HG02678 (cell line): ENCODE results near the gene ASRGL1.
"Not testable (repeated sequence)": the region's sequence is repeated elsewhere in the genome, so short reads cannot be mapped to it uniquely, and the experiment has no call there.

Source experiments
- ATAC-seq: cut with Tn5 transposase; IDR thresholded peaks from one replicate; pipeline ENCODE4 v1.9.1; 2021; ENCODE audit warnings: mild to moderate bottlenecking, moderate library complexity; ENCODE audit not compliant: unreplicated experiment

ASRGL1 gene

DNA sequence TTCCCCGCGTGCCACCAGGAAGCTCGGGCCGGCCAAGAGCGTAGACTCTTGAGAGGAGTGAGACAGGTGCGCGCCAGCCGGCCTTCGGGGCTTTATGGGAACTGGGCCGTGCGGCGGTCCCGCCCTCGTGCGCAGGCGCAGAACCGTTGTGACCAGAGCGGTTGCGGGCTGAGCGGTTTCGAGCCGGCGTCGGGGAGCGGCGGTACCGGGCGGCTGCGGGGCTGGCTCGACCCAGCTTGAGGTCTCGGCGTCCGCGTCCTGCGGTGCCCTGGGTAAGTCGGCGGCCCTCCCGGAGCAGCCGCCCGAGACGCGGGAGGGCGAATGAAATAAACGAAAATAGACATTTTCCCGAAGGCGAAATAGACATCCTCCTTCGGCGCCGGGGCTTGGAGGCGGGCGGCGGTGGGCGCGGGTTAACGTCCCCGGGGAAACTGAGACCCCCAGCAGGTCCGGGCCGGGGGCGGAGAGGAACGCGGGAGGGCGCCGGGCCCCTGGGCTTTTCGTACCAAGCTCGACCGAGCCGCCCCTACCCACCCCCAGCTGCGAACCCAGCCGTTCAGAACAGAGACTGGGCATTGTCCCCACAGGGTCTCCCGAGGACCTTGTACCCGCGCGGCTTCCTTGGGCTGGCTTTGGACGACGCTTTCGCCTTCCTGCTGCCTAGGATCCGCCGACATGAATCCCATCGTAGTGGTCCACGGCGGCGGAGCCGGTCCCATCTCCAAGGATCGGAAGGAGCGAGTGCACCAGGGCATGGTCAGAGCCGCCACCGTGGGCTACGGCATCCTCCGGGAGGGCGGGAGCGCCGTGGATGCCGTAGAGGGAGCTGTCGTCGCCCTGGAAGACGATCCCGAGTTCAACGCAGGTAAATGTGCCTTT, at the start of gene ASRGL1:
Gene ASRGL1 (plus strand): TSS at position 146 of the 879 bp plus-strand sequence. CDS start 530 bp downstream, at position 676.
- no peak for ATAC-seq

DNA sequence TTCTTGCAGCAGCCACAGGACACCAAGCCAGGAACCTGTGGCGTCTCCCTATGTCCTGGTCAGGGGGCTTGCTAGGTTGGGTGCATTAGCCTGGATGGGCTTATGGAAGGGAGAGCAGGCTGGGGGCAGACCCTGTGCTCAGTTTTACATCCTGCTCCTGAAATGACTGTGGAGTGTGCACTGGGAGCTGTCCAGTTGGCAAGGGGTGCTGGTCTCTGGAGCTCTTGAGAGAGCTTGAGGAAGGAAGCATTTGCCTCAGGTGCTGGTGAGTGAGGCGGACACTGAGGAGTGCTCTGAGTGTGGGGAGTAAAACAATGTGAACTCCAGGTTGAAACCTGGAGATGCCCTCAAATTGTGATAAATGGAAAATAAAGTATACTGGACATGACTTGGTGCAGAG, 41.7 kb upstream of the ASRGL1 start:
- ATAC-seq, result no peak

DNA sequence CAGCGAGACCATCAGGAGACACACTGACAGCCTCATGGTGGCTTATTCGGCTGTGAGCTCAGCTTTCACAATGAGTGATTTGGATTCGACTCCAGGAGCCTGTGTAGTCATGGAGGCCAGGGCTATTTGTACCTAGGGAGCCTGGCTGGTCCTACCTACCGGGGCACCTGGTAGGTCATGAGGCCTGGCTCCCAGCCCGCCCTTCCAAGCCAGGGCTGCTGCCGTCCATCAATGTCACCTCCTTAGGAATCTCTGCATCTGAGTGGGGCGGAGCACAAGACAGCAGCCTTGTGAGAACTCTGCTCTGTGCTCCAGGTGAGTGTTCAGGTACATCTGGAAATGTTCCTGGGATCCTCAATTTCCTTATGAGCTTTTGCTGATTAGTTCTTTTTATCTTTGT, 38.3 kb upstream of the ASRGL1 start, which contains the start of gene SCGB1D4:
Gene SCGB1D4 (minus strand): TSS at position 101 of the 400 bp plus-strand sequence. CDS start 65 bp downstream, at position 36.
- ATAC-seq, result no peak

DNA sequence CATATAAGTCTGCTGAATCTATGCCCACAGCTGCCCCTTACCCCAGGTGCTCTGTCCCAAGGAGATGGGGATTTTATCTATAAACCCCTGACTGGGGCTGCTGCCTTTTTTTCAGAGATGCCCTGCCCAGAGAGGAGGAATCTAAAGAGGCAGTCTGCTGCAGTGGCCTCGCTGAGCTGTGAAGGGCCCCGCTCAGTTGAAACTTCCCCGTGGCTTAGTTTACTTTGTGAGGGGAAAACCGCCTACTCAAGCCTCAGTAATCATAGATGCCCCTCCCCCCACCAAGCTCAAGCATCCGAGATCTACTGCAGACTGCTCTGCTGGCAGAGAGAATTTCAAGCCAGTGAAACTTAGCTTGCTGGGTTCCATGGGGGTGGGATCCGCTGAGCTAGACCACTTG, 31.0 kb upstream of the ASRGL1 start:
- ATAC-seq, result no peak

GRCh38 chr11:62307950-62308349, 29.3 kb upstream of the ASRGL1 start:
- ATAC-seq, result no peak

GRCh38 chr11:62309991-62310390, 27.3 kb upstream of the ASRGL1 start:
- no peak for ATAC-seq

- no peak for ATAC-seq
These were observed 21.8 kb upstream of the ASRGL1 start for GRCh38 chr11:62315431-62315830.

DNA sequence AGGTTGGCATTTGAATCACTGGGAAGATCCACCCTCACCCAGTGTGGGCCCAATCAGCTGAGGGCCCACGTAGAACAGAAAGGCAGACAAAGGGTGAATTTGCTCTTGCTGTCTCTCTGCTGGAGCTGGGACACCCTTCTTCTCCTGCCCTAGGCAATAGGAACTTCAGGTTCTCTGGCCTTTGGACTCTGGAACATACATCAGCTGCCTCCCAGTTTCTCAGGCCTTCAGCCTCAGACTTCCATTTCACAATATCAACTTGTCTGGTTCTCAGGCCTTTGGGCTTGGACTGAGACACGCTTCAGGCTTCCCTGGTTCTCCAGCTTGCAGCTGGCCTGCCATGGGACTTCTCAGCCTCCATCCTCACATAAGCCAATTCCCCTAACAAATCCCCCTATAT, 14.7 kb upstream of the ASRGL1 start:
- ATAC-seq, result no peak

DNA sequence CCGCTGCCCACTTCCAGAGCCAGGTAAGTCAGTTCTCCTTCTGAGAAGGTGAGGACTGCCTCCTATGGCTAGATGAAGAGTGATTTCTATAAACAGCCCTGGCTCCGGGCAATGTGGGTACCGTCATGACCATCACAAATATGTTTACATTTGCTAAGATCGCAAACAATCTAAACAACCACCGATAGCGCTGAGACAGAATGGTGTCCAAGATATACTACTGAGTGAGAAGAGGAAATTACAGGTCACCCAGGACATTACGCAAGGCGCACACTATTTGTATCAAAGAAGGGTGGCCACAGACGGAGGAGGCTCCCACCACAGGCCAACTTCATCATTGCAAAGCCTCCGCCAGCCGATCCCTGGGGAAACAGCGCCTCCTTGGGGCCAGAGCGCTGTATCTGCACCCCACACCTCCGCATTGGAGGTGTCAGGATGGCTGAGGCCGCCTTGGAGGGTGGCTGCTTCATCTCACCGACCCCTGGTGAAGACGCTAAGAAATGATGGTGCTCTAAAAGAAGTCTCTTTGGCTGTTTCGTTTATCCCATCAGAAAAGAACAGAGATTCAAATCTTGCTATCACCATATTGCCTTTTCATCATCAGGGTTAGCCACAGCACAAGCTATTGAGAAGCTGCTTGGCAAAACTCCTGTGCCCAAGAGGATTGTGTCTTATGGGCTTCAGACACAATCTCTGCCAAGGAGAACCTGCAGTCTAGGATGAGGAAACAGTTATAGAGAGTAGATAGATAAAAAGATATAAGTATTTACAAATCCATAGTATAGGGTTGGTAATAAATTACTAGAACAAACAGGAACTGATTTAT, 12.3 kb upstream of the ASRGL1 start:
- no peak for ATAC-seq

DNA sequence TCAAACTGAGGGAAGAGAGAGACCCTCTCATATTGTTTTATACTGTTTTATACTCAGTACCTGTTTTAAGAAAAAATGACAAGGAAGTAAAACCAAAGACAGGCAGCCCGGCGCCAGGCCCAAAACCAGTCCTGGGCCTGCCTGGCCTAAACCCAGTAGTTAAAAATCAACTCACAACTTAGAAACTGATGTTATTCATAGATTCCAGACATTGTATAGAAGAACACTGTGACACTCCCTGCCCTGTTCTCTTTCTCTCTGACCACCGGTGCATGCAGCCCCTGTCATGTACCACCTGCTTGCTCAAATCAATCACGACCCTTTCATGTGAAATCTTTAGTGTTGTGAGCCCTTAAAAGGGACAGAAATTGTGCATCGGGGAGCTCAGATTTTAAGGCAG, 11.5 kb upstream of the ASRGL1 start:
- ATAC-seq, result not testable (repeated sequence)

GRCh38 chr11:62326719-62327118, 10.5 kb upstream of the ASRGL1 start:
- ATAC-seq, result not testable (repeated sequence)

GRCh38 chr11:62327541-62327940, 9.7 kb upstream of the ASRGL1 start:
- ATAC-seq, result not testable (repeated sequence)

DNA sequence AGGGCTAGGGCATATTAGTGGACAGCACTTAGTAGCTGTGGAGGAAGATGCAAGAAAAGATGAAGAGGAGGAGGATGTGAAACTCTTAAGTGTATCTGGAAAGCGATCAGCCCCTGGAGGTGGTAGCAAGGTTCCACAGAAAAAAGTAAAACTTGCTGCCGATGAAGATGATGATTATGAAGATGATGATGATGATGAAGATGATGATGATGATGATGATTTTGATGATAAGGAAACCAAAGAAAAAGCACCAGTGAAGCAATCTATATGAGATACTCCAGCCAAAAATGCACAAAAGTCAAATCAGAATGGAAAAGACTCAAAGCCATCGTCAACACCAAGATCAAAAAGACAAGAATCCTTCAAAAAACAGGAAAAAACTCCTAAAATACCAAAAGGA, 6.0 kb upstream of the ASRGL1 start:
- ATAC-seq, result not testable (repeated sequence)

DNA sequence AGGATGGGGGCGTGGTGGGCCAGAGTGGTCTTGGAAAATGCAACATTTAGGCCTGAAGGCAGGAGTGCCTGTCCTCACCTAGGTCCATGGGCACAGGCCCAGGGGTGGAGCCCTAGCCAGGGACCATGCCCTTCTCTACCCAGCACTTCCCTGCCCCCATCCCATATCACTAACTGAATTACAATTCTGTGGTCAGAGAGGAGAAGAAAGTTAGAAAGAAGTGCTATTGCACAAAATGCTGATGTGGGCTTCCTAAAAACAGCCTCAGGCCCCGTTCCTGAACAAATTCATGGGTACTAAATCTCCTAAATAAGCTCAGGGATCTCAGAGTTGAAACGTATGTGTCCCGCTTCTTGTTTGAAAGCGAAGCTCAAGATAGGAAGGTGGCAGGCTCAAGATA, 3.5 kb upstream of the ASRGL1 start:
- no peak for ATAC-seq

DNA sequence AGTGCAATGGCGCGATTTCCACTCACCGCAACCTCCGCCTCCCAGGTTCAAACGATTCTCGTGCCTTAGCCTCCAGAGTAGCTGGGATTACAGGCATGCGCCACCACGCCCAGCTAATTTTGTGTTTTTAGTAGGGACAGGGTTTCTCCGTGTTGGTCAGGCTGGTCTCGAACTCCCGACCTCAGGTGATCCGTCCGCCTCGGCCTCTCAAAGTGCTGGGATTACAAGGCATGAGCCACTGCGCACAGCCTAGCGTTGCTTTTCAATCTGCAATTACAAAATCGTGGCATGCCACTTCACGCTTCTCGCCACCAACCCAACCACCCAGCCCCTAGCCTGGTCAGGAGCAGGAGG, 322 bp upstream of the ASRGL1 start:
- ATAC-seq, result not testable (repeated sequence)

DNA sequence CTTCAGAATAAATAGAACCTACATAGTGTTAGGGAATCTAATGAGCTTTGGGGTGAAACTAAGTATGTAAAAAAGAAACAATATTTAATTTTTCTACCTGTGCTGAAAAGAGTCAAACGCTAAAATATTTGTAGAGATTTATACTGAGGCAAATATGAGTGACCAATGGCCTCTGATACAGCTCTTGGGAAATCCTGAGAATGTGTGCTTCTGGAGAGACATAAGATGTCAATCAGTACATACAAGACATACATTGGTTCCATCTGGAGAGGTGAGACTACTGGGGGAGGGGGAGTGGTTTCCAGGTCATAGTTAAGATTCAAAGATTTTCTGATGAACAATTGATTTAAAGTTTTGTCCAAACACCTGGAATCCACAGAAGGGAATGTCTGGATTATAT, 970 bp downstream of the ASRGL1 start:
- no peak for ATAC-seq

DNA sequence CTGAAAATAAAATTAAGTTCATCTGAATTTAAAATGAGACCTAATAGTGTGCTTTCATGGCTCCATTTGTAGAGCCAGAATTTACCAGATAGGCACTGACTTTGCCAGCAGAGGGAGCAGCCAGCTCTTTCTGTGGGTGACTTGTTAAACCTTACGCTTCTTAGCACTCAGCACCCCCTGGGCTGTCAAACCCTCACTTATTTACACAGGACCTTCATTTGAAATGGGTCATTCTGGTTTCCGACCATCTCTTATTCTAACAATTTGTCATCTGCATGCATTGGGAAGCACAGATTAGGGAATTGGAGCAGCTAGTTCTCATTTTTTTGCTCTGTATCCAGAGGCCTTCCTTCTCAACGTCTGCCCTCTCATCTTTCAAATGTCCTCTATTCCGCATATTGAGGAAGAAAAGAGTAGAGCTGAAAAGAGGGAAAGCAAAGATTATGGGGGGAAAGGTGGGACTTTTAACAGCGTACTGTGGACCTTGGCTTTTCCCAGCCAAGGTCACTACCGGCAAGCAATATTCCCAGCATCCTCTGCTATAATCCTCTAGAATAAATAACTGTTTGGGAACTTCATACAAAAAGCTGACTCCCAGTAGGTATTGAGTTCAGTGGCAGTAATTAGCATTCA, 3.1 kb downstream of the ASRGL1 start:
- no peak for ATAC-seq

GRCh38 chr11:62341588-62341987, 4.3 kb downstream of the ASRGL1 start:
- ATAC-seq, result no peak

DNA sequence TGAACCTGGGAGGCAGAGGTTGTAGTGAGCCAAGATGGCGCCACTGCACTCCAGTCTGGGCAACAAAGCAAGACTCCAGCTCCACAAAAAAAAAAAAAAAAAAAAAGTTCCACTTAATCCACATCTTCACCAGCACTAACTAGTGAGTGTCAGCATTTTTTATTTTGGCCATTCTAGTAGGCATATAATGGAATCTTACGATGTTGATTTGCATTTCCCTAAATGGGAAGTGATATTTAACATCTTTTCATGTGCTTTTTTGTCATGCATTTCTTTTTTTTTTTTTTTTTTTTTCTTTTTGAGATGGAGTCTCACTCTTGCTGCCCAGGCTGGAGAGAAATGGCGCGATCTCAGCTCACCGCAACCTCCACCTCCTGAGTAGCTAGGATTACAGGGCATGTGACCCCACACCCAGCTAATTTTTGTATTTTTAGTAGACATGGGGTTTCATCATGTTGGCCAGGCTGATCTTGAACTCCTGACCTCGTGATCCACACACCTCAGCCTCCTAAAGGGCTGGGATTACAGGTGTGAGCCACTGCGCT, 6.5 kb downstream of the ASRGL1 start:
- ATAC-seq, result not testable (repeated sequence)

DNA sequence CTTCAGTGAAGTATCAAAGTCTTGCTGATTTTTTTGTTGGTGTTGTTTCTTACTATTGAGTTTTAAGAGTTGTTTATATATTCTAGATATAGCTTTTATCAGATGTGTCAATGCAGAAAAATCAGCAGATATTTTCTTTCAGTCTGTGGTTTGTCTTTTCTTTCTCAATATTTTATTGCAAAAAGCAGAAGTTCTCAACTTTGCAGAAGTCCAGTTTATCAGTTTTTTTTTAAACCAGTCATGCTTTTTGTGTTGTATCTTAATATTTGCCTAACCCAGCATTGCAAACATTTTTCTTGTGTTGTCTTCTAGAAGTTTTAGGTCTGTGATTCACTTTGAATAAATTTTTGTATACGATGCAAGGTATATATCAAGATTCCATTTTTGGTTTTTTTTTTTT, 7.0 kb downstream of the ASRGL1 start:
- ATAC-seq, result no peak

DNA sequence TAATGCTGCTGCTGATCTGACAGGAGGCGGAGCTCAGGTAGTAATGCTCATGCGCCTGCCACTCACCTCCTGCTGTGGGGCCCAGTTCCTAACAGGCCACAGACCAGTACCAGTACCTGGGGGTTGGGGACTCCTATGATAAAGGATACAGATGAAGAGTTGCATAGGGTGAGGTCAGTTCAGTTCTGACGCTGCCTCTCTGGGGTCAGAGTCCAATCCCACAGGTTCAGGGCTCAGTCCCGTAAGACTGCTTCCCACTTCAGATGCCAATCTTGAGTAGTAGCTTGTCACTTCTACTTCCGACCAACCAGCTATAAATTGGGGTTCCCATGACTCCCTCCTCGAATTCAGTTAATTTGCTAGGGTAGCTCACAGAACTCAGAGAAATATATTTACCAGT, 8.6 kb downstream of the ASRGL1 start:
- no peak for ATAC-seq
